Prostate gland (tissue), 2 donors: Measurements from ENCODE around the gene FAM53C. TPM values are rescaled to one million over a fixed set of nuclear protein-coding genes. Genes with fewer than 3 reads are reported as not detected.
"Not testable (repeated sequence)": the region's sequence is repeated elsewhere in the genome, so short reads cannot be mapped to it uniquely, and the experiment has no call there.

Experiments used
- DNase-seq: peaks from one replicate; pipeline ENCODE4 v3.0.0-alpha.2; 2019; ENCODE audit warnings: low spot score
- H3K27ac ChIP-seq, 2 donors: fragments of 200-600 bp; sonication (generic); 2 replicates each; pipeline ENCODE4 v1.5.1; 2017 to 2019
- H3K27me3 ChIP-seq: fragments of 200-600 bp; sonication (generic); replicated peaks from 2 replicates; pipeline ENCODE4 v1.5.1; 2019; ENCODE audit not compliant: insufficient read depth
- H3K36me3 ChIP-seq, 2 donors: fragments of 200-600 bp; sonication (generic); 1 replicate in 1 of 2; 2 replicates in 1 of 2; pipeline versions ENCODE4 v1.5.1 to v1.8.1; 2017 to 2019
- H3K4me1 ChIP-seq: fragments of 200-600 bp; sonication (generic); replicated peaks from 2 replicates; pipeline ENCODE4 v1.5.1; 2019
- H3K4me3 ChIP-seq, 2 donors: fragments of 200-600 bp; sonication (generic); 2 replicates each; pipeline ENCODE4 v1.5.1; 2017 to 2019
- H3K9me3 ChIP-seq: fragments of 200-600 bp; sonication (generic); 2 replicates; pipeline ENCODE4 v1.5.1; 2017
- POLR2A ChIP-seq: fragments of 450-650 bp; IDR thresholded peaks from one replicate; pipeline ENCODE4 v1.6.1; 2016; ENCODE audit warnings: antibody characterized with exemption, mild to moderate bottlenecking
- POLR2AphosphoS5 ChIP-seq: sonication (generic); formaldehyde crosslinking; IDR thresholded peaks from one replicate; pipeline ENCODE4 v1.6.1; 2017; ENCODE audit warnings: antibody characterized with exemption
- WGBS: methylation state at CpG from one replicate; pipeline ENCODE4 v1.1.5; 2018; 5-methylcytosine and 5-hydroxymethylcytosine counted together
- intact Hi-C: fragments of 100-400 bp; cut with DNase I; formaldehyde crosslinking; loops from one replicate; pipeline ENCODE4 v1.14.2; 2022
- total RNA-seq, 2 donors: library from RNA; depleted of rRNA; stranded (reverse); fragments of >200 nt; gene quantifications; one replicate each; pipeline ENCODE4 v1.1.0, GENCODE V29; 2016
- TF ChIP-seq, protein P1 (sequence below), 4 experiments: fragments of 200-600 bp in 2 of 4; fragments of 450-650 bp in 2 of 4; sonication (generic) in 2 of 4; IDR thresholded peaks; 1 replicate in 3 of 4; 2 replicates in 1 of 4; pipeline ENCODE4 v1.5.1; 2016 to 2019; ENCODE audit warnings: antibody characterized with exemption in 4 of 4, mild to moderate bottlenecking in 2 of 4, moderate library complexity in 2 of 4

The FAM53C gene
- total RNA-seq, 2 donors from 2014 or later: 32.9 to 81.0 TPM

GRCh38 chr5:138386290-138386689 lies 48.2 kb downstream of the FAM53C start:
- H3K4me1 ChIP-seq: no peaks in the 10 kb centered on the region
- intact Hi-C loops: no loop called here
- TF ChIP-seq, protein P1, sequence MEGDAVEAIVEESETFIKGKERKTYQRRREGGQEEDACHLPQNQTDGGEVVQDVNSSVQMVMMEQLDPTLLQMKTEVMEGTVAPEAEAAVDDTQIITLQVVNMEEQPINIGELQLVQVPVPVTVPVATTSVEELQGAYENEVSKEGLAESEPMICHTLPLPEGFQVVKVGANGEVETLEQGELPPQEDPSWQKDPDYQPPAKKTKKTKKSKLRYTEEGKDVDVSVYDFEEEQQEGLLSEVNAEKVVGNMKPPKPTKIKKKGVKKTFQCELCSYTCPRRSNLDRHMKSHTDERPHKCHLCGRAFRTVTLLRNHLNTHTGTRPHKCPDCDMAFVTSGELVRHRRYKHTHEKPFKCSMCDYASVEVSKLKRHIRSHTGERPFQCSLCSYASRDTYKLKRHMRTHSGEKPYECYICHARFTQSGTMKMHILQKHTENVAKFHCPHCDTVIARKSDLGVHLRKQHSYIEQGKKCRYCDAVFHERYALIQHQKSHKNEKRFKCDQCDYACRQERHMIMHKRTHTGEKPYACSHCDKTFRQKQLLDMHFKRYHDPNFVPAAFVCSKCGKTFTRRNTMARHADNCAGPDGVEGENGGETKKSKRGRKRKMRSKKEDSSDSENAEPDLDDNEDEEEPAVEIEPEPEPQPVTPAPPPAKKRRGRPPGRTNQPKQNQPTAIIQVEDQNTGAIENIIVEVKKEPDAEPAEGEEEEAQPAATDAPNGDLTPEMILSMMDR (IDR thresholded peaks at IDR 0.05): no peak
- WGBS: 85% methylated on average over 10 of the region's 10 CpGs
- H3K9me3 ChIP-seq: no peaks in the 10 kb centered on the region
- H3K4me3 ChIP-seq: no peak overlapping the region
- no peak for DNase-seq
- H3K27me3 ChIP-seq: no peaks in the 10 kb centered on the region
- H3K27ac ChIP-seq: no peak overlapping the region
- peaks cover 0 to 3% of the 10 kb centered on the region in 2 donors for H3K36me3 ChIP-seq

- no peak for TF ChIP-seq POLR2A
- TF ChIP-seq, protein P1 (IDR thresholded peaks at IDR 0.05): no peak
- no peak for TF ChIP-seq POLR2AphosphoS5
- H3K36me3 ChIP-seq: no peaks in the 10 kb centered on the region
- H3K27me3 ChIP-seq: no peaks in the 10 kb centered on the region
- H3K9me3 ChIP-seq: no peaks in the 10 kb centered on the region
- 66% methylated on average over 3 of the region's 3 CpGs for WGBS
- intact Hi-C loops: no loop called here
- no peak for DNase-seq
- no peak overlapping the region for H3K4me3 ChIP-seq
- H3K27ac ChIP-seq: peak overlapping the region; percentile 36 to 43
- no peaks in the 10 kb centered on the region for H3K4me1 ChIP-seq
Observed at GRCh38 chr5:138389332-138389731, 51.3 kb downstream of the FAM53C start.

- H3K4me3 ChIP-seq, H3K27me3 ChIP-seq, H3K36me3 ChIP-seq, H3K9me3 ChIP-seq, H3K4me1 ChIP-seq, DNase-seq, intact Hi-C loops, H3K27ac ChIP-seq: not testable (repeated sequence)
- 90% methylated on average over 10 of the region's 10 CpGs for WGBS
Observed at GRCh38 chr5:138389911-138390310, 51.8 kb downstream of the FAM53C start.

DNA sequence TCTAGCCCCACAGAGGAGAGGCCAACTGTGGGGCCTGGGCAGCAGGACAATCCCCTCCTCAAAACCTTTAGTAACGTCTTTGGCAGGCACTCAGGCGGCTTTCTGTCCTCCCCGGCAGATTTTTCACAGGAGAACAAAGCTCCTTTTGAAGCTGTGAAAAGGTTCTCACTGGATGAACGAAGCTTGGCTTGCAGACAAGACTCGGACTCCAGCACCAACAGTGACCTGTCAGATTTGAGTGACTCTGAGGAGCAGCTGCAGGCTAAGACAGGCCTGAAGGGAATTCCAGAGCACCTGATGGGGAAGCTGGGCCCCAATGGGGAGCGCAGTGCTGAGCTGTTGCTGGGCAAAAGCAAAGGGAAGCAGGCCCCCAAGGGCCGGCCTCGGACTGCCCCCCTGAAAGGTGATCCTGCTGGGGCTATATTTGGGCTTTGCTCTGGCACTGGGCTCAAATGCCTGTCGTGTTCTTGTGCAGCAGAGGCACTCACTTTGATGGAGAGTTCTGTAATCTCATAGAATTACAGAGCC lies 53.9 kb downstream of the FAM53C start:
- no peaks in the 10 kb centered on the region for H3K27me3 ChIP-seq
- TF ChIP-seq, protein P1 (IDR thresholded peaks at IDR 0.05): no peak
- peak; percentile 4 for TF ChIP-seq POLR2AphosphoS5
- DNase-seq: peak; percentile 36
- no peaks in the 10 kb centered on the region for H3K9me3 ChIP-seq
- H3K4me1 ChIP-seq: no peaks in the 10 kb centered on the region
- H3K27ac ChIP-seq: no peak overlapping the region
- 55% methylated on average over 9 of the region's 9 CpGs for WGBS
- intact Hi-C loops: no loop called here
- H3K4me3 ChIP-seq: no peak overlapping the region
- H3K36me3 ChIP-seq: no peaks in the 10 kb centered on the region

Other genes starting within 250 kb of the FAM53C start
- gene NME5, start 198.8 kb upstream of the FAM53C start, total RNA-seq: 1 to 10 TPM; 5.8 to 6.6 TPM
- 10 to 100 TPM; 47.1 to 75.5 TPM for gene BRD8, start 159.6 kb upstream of the FAM53C start, total RNA-seq
- gene KIF20A, start 159.2 kb upstream of the FAM53C start, total RNA-seq: 1 to 10 TPM in 1 of 2 donors, under 1 TPM in 1; 0.77 to 8.0 TPM
- 10 to 100 TPM; 14.7 to 23.9 TPM for gene CDC23, start 124.9 kb upstream of the FAM53C start, total RNA-seq
- 1 to 10 TPM in 1 of 2 donors, not detected in 1; 1.9 TPM for gene GFRA3, start 63.6 kb upstream of the FAM53C start, total RNA-seq
- gene CDC25C, start 6.5 kb upstream of the FAM53C start, total RNA-seq: 1 to 10 TPM in 1 of 2 donors, under 1 TPM in 1; 0.14 to 3.2 TPM
- gene KDM3B, start 14.4 kb downstream of the FAM53C start, total RNA-seq: 10 to 100 TPM; 61.2 to 85.1 TPM
- gene REEP2, start 100.8 kb downstream of the FAM53C start, total RNA-seq: 10 to 100 TPM in 1 of 2 donors, 1 to 10 TPM in 1; 4.1 to 21.2 TPM
- gene EGR1, start 127.2 kb downstream of the FAM53C start, total RNA-seq: 10 to 100 TPM; 12.2 to 19.5 TPM
- gene ETF1, start 205.0 kb downstream of the FAM53C start, total RNA-seq: 10 to 100 TPM; 58.0 to 64.1 TPM
- gene HSPA9, start 237.1 kb downstream of the FAM53C start, total RNA-seq: 100 to 1,000 TPM; 273 to 331 TPM